Tibial nerve (tissue), 4 donors: ENCODE measurements around the gene CELF6. TPM values are rescaled to one million over a fixed set of nuclear protein-coding genes. Genes with fewer than 3 reads are reported as not detected.
A peak's percentile ranks its signal among the peaks of the same experiment; 100 is the strongest.

Source experiments
- DNase-seq, 2 donors: peaks; one replicate each; pipeline ENCODE4 v3.0.0-alpha.2; 2019; ENCODE audit warnings: low spot score in 2 of 2
- H3K27ac ChIP-seq, 4 donors: fragments of 200-600 bp; sonication (generic) in 3 of 4; one replicate each; pipeline ENCODE4 v1.5.1; 2017 to 2019; ENCODE audit warnings: mild to moderate bottlenecking in 1 of 4
- H3K27me3 ChIP-seq, 2 donors: fragments of 200-600 bp; sonication (generic) in 1 of 2; one replicate each; pipeline versions ENCODE4 v1.5.1 to v1.6.0; 2017 to 2019
- H3K36me3 ChIP-seq, 3 donors: fragments of 200-600 bp; sonication (generic); one replicate each; pipeline ENCODE4 v1.5.1; 2018 to 2019
- H3K4me1 ChIP-seq, 4 donors: fragments of 200-600 bp; sonication (generic) in 3 of 4; one replicate each; pipeline ENCODE4 v1.5.1; 2017 to 2019
- H3K4me3 ChIP-seq, 4 donors: fragments of 200-600 bp; sonication (generic) in 3 of 4; one replicate each; pipeline ENCODE4 v1.5.1; 2017 to 2019; ENCODE audit warnings: mild to moderate bottlenecking in 1 of 4, moderate library complexity in 1 of 4
- H3K9me3 ChIP-seq, 4 donors: fragments of 200-600 bp; sonication (generic) in 3 of 4; one replicate each; pipeline ENCODE4 v1.5.1; 2017 to 2019
- EP300 ChIP-seq, 2 donors: sonication (generic); formaldehyde crosslinking; IDR thresholded peaks; one replicate each; pipeline ENCODE4 v1.6.1; 2017; ENCODE audit warnings: antibody characterized with exemption in 2 of 2, mild to moderate bottlenecking in 1 of 2
- POLR2A ChIP-seq, 2 donors: fragments of 450-650 bp; IDR thresholded peaks; one replicate each; pipeline ENCODE4 v1.6.1; 2017; ENCODE audit warnings: antibody characterized with exemption in 2 of 2, mild to moderate bottlenecking in 2 of 2, moderate library complexity in 2 of 2
- WGBS, 2 donors: methylation state at CpG; one replicate each; pipeline ENCODE4 v1.1.5; 2018; 5-methylcytosine and 5-hydroxymethylcytosine counted together
- total RNA-seq, 4 donors: library from RNA; depleted of rRNA; stranded (reverse); fragments of >200 nt; gene quantifications; one replicate each; pipeline ENCODE4 v1.1.0, GENCODE V29; 2016
- TF ChIP-seq, protein P1 (sequence below), 5 experiments: fragments of 200-600 bp in 3 of 5; fragments of 450-650 bp in 2 of 5; sonication (generic) in 3 of 5; IDR thresholded peaks; one replicate each; pipeline ENCODE4 v1.5.1; 2016 to 2019; ENCODE audit warnings: antibody characterized with exemption in 5 of 5, mild to moderate bottlenecking in 3 of 5, moderate library complexity in 2 of 5

The CELF6 gene
- total RNA-seq, 4 donors from 2014 or later: 6.0 to 10.4 (median 7.4) TPM

DNA sequence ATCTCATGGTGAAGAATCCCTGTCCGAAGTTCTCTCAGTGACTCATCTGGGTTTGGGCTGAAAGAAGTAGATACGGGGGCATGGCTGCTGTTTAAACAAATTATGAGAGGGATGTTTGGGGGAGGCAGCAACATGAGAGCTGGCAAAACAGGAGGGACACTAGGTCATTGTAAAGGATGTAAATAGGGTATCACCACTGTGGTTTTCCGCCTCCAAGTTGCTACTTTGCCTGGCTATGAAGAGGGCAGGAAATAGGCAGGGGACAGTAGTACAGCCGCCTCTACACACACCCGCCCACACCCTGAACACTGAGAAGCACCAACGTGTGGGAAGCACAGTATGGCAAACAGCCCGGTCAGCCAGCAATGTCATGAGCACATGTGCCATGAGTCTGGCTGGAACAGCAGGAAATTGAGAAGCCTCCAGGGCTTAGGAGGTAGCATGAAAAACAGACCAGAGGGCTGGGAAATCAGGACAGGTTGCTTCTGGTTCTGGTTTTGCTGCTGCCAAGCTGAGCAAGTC lies 38.8 kb upstream of the CELF6 start:
- TF ChIP-seq POLR2A (IDR thresholded peaks at IDR 0.05): no peak
- TF ChIP-seq EP300 (IDR thresholded peaks at IDR 0.05): peak in 1 of 2 donors; percentile 68
- peak in 1 of 2 donors; percentile 27 for DNase-seq
- H3K27me3 ChIP-seq: no peaks in the 10 kb centered on the region
- H3K9me3 ChIP-seq: no peaks in the 10 kb centered on the region
- peaks cover 0 to 32% (median 11%) of the 10 kb centered on the region in 4 donors for H3K4me1 ChIP-seq
- peaks cover 0 to 34% (median 0%) of the 10 kb centered on the region in 3 donors for H3K36me3 ChIP-seq
- H3K27ac ChIP-seq: peak overlapping the region in 2 of 4 donors; percentile 40 to 67
- WGBS, 2 donors: 28 to 36% methylated on average over 7 of the region's 7 CpGs
- H3K4me3 ChIP-seq: no peak overlapping the region

DNA sequence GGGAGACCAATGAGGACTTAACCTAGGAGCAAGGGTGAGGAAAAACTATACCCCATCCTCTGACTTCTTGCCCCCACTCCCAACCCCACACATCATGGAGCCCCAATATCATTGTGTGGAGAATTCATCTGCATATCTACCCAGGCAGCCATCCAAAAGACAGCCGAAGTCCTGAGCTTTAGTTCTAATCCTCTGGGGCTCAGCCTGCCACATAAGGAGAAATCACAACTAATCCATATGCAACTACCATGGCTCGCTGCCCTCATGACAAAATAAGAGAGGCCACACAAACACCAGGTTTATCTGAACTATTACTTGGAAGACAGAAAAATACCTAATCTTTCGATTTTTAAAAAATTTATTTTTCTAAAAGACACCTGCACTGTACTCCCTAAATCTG lies 38.2 kb upstream of the CELF6 start:
- Histone ChIP-seq H3K9me3 (no peaks in the 10 kb centered on the region), H3K27ac (peak overlapping the region in 2 of 4 donors; percentile 40 to 67), H3K36me3 (peaks cover 0 to 38% (median 0%) of the 10 kb centered on the region in 3 donors), H3K27me3 (no peaks in the 10 kb centered on the region), H3K4me1 (peaks cover 0 to 32% (median 11%) of the 10 kb centered on the region in 4 donors), H3K4me3 (no peak overlapping the region)
- 76 to 77% methylated on average over 3 of the region's 3 CpGs for WGBS, 2 donors
- no peak for TF ChIP-seq POLR2A (IDR thresholded peaks at IDR 0.05)
- TF ChIP-seq, protein P1, sequence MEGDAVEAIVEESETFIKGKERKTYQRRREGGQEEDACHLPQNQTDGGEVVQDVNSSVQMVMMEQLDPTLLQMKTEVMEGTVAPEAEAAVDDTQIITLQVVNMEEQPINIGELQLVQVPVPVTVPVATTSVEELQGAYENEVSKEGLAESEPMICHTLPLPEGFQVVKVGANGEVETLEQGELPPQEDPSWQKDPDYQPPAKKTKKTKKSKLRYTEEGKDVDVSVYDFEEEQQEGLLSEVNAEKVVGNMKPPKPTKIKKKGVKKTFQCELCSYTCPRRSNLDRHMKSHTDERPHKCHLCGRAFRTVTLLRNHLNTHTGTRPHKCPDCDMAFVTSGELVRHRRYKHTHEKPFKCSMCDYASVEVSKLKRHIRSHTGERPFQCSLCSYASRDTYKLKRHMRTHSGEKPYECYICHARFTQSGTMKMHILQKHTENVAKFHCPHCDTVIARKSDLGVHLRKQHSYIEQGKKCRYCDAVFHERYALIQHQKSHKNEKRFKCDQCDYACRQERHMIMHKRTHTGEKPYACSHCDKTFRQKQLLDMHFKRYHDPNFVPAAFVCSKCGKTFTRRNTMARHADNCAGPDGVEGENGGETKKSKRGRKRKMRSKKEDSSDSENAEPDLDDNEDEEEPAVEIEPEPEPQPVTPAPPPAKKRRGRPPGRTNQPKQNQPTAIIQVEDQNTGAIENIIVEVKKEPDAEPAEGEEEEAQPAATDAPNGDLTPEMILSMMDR (IDR thresholded peaks at IDR 0.05): no peak
- no peak for TF ChIP-seq EP300 (IDR thresholded peaks at IDR 0.05)
- no peak for DNase-seq

DNA sequence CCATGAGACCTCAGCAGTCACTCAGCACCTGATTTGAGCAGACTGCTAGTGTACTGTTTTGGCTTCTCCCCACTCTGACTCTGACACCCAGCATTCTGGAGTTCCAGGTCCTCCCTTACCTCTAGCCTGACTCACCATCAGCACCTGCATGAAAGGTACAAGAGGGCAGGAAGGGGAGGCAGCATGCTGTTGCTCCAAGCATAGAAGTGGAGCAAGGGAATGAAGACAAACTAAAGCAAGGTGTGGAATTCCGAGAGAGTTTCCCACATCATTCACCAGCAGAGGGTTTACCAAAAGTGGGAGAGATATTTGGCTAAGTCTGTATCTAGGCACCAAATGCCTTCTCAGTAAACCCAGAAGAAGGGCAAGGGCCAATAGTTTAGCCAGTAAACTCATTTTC lies 34.5 kb upstream of the CELF6 start:
- Histone ChIP-seq H3K27me3 (no peaks in the 10 kb centered on the region), H3K4me3 (no peak overlapping the region), H3K27ac (no peak overlapping the region), H3K4me1 (peaks cover 0 to 18% (median 9%) of the 10 kb centered on the region in 4 donors), H3K9me3 (no peaks in the 10 kb centered on the region), H3K36me3 (peaks cover 0 to 74% (median 8%) of the 10 kb centered on the region in 3 donors)
- 95 to 96% methylated on average over 1 of the region's 1 CpG for WGBS, 2 donors
- no peak for DNase-seq
- no peak for TF ChIP-seq EP300 (IDR thresholded peaks at IDR 0.05)
- no peak for TF ChIP-seq POLR2A (IDR thresholded peaks at IDR 0.05)
- TF ChIP-seq, protein P1 (IDR thresholded peaks at IDR 0.05): no peak

DNA sequence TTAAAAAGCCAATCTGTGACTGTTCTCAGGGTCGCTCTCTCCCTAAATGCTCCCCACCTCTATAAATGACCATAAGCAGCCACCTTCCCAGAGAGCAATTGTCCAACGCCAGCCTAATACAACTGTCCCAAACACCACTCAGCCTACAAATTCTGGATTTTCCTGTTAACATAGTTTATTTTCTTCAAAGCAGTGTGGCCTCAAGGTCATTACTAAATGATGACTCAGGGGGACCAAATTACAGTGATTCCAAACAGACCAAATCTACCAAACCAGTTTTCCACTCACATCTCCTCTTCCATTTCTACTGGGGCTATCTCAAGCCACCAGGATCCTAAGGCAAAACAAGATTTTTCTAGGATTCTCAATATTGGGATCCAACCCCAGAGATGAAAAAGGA lies 33.3 kb upstream of the CELF6 start:
- H3K4me3 ChIP-seq: no peak overlapping the region
- TF ChIP-seq POLR2A (IDR thresholded peaks at IDR 0.05) (no peak), EP300 (IDR thresholded peaks at IDR 0.05) (no peak)
- TF ChIP-seq, protein P1 (IDR thresholded peaks at IDR 0.05): no peak
- H3K4me1 ChIP-seq: peaks cover 0 to 6% (median 2%) of the 10 kb centered on the region in 4 donors
- DNase-seq: no peak
- no peaks in the 10 kb centered on the region for H3K27me3 ChIP-seq
- H3K36me3 ChIP-seq: peaks cover 3 to 87% (median 8%) of the 10 kb centered on the region in 3 donors
- H3K9me3 ChIP-seq: no peaks in the 10 kb centered on the region
- no peak overlapping the region for H3K27ac ChIP-seq
- WGBS, 2 donors: 85 to 86% methylated on average over 2 of the region's 2 CpGs

DNA sequence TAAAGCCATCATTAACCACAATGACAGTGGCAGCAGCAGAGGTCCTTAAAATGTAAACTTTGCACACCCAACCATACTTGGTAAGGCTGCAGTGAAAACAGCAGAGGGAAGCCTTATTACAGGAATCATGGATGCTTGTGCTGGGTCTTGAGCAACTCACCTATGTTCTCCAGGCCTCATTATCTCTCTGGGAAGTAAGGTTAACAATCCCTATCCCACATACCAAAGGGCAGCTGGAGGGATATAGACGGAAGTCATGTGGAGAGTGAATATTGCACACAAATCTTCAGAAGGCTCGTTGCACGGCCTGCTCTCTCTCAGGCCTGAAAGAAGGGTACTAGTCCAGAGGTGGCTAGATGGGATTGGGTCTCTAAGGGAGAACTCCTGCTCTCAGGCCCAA lies 25.8 kb upstream of the CELF6 start:
- Histone ChIP-seq H3K4me3 (no peak overlapping the region), H3K9me3 (no peaks in the 10 kb centered on the region), H3K36me3 (peaks cover 3 to 98% (median 14%) of the 10 kb centered on the region in 3 donors), H3K27me3 (no peaks in the 10 kb centered on the region), H3K4me1 (no peaks in the 10 kb centered on the region), H3K27ac (no peak overlapping the region)
- 85 to 92% methylated on average over 3 of the region's 3 CpGs for WGBS, 2 donors
- TF ChIP-seq POLR2A (IDR thresholded peaks at IDR 0.05) (no peak), EP300 (IDR thresholded peaks at IDR 0.05) (no peak)
- TF ChIP-seq, protein P1 (IDR thresholded peaks at IDR 0.05): no peak
- DNase-seq: no peak
